HG03039 (cell line): ENCODE results near the gene CTU2.

Source experiments
- ATAC-seq: cut with Tn5 transposase; IDR thresholded peaks from one replicate; pipeline ENCODE4 v1.9.1; 2021; ENCODE audit warnings: mild to moderate bottlenecking, moderate library complexity; ENCODE audit not compliant: unreplicated experiment

Gene CTU2

GRCh38 chr16:88681084-88681680, 25.1 kb upstream of the CTU2 start:
- ATAC-seq = no peak

DNA sequence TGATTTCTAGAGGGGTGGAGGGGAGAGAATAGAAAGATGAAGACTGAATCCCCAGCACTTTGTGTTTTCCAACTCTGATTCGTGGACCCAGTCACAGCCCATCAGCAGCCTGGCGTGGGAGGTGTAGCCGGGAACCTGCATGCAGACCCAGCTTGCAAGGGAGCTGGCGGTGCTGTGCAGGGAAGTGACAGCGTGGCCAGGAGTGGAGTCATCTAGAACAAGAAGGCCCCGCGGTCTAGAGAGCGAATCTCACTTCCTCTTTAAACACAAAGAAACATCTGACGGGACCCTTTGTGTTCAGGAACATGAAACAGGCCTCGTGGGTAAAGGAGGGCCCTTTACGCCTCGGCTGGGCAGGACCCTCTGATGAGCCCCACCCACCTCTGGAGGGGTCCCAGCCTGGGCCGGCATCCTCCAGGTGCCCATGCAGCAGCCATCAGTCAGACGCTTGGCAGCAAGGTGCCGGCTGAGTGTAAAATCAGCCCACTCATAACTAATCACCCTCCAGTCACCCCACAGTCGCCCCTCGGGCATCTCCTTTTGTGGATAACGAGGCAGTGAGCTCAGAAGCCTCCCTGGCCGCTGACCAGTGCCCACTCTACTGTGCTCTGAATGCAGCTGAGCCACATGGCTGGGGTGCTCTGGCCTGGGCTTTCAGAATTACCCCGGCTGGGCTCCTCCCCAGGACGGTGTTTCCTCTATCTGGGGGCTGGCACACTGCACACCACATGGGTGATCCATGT, 24.4 kb upstream of the CTU2 start:
- ATAC-seq = peak; percentile 47

DNA sequence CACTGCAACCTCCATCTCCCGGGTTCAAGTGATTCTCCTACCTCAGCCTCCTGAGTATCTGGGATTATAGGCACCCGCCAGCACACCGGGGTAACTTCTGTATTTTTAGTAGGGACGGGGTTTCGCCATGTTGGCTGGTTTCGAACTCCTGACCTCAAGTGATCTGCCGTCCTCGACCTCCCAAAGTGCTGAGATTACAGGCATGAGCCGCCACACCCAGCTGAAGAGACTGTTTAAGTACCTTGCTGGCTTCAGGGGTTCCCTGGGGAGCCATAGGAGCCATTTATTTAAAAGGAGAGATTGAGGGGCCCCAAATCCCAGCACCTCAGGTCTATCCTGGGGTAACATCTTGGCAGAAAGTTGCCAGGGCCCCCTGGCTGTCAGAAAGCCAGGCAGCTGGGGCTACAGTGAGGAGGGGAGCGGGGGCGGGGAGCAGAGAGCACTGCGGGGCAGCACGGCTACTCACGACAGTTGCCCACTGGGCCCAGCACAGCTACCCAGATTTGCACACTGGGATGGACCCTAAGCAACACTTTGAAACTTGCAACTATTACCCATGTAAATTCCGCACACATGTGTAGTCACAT, 21.6 kb upstream of the CTU2 start:
- no peak for ATAC-seq

GRCh38 chr16:88685156-88686061, 20.9 kb upstream of the CTU2 start:
- ATAC-seq = no peak

DNA sequence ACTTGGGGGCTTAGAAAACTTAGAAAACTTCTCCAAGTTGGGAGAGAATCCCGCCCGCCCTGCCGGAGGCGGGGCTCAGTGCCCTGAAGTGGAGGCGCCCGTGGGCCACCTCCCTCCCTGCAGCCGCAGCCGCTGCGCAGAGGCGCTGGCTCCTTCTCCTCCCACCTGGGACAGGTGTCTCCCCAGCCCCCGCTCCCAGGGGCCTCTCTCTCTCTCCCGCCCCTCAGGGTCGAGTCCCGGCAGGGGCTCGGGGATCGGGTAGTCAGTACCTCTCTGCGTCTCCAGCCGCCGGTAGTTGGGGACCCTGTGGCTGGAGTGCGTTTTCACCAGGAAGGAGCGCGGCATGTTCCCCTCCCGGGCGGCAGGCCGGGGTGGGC, 20.3 kb upstream of the CTU2 start:
- ATAC-seq = peak; percentile 14

GRCh38 chr16:88686439-88687253, 19.7 kb upstream of the CTU2 start, which contains the start of gene SNAI3:
Gene SNAI3 (minus strand): TSS chr16:88686507. CDS start chr16:88686406, 101 bp downstream.
- peak; percentile 42 for ATAC-seq

GRCh38 chr16:88687254-88687576, 19.1 kb upstream of the CTU2 start:
- ATAC-seq = no peak

DNA sequence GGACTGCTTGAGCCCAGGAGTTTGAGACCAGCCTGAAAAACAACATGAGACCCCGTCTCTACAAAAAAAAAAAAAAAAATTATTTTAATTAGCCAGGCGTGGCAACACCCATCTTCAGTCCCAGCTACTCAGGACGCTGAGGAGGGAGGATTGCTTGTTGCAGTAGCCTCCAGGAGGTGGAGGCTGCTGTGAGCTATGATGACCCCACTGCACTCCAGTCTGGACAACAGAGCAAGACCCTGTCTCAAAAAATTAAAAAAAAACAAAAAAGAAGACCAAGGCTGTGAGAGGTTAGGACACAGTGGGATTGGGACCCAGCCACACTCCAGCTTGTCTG, 18.7 kb upstream of the CTU2 start:
- ATAC-seq = no peak

DNA sequence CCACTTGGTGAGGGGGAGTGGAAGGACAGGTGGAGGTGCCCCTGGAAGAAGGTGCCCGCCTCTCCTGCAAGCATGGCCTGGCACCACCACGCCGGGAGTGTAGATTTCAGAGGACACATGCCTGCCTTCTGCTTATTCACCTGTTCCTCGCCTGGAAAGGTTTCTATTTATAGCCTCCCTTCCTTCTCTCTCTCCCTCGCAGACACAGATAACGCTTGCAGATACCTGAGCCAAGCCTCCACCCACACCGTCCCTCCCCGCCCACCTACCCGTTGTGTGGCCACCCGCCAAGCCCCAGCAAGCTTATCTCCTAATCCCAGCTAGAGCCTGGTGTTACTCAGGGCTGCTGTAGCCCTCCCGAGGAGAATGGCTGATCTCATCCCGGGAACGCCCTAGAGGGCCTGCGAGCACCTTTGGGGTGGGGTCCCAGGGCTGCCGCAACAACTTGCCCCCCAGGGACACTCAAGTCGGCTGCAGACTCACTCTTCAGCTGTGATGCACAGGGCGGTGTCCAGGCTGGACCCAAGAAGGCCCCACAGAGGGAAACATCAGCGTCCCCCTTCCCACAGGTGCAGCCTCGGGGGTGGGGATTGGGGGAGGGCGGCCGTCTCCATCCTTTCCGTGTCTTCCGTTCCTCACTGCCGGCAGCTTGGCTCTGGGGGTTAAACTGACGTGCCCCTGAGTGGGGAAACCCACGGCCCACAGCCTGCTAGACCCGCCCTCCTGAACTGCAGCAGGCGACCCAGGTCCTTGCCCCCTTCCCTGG, 18.1 kb upstream of the CTU2 start:
- no peak for ATAC-seq

GRCh38 chr16:88690341-88691128, 15.8 kb upstream of the CTU2 start:
- no peak for ATAC-seq

DNA sequence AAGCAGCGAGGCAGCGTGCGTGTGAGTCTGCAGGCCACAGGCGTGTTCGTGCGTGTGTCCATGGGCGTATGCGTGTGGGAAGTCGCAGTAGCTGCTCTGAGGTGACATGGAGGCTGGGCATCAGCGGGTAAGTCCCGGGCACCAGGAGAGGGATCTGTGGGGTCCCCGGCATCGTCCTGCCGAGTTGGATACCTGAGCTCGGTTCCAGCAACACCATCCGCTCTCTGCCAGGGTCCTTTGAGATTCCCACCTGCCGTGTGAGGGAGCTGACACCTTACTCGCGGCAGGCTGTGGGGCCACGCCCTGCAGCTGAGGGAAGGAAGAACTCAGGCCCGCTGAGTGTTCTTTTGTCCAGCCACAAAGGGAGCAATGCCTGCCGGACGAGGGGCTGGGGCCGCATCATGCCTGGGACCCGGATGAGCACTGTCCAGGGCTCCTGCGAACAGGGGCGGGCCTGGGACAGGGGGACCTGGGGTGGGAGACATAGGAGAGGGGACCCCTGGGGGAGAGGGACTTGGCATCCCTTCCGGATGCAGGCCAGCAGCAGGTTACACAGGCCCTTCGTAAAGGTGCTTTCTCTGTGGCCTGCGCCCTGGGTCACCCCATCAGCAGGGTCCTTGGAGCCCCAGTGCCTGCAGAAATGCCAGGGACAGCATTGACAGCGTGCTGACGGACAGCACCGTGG, 15.0 kb upstream of the CTU2 start:
- no peak for ATAC-seq

GRCh38 chr16:88691924-88692560, 14.3 kb upstream of the CTU2 start:
- no peak for ATAC-seq

GRCh38 chr16:88692861-88693260, 13.4 kb upstream of the CTU2 start:
- no peak for ATAC-seq

GRCh38 chr16:88693420-88694177, 12.7 kb upstream of the CTU2 start:
- no peak for ATAC-seq

- ATAC-seq = no peak
These were observed 11.8 kb upstream of the CTU2 start for GRCh38 chr16:88694221-88695087.

DNA sequence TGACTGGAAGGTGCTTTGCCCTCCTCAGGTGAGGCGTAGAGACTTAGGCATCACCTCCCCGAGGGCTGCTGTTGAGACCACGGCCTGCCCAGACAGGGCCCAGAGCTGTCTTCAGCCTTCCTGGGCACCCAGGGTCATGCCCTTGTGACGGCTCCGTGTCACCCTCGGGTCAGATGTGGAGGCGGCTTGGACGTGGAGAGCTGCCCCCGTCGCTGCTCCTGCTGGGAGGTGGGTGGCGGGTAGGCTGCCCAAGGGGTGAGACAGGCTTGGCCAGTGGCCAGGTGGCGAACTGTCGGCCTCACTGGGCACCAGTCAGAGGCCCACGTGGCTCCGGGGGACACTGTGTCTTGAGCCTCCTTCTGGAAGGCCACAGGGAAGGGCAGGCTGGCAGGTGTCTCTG, 11.1 kb upstream of the CTU2 start:
- ATAC-seq = no peak
